SK-N-SH (cell line): ENCODE results near the gene EXOC5. TPM values are rescaled to one million over a fixed set of nuclear protein-coding genes. Genes with fewer than 3 reads are reported as not detected.

Source experiments
- CTCF ChIA-PET: fragments of 300-600, 350-600 bp; formaldehyde crosslinking; extraction: SDS; loops from one replicate; lab custom pipeline; 2021; lab: Yijun Ruan, JAX
- POLR2A ChIA-PET: fragments of 350-600 bp; sonication (Branson Sonifier 250); formaldehyde crosslinking; extraction: SDS; loops from one replicate; lab custom pipeline; 2020; ENCODE audit warnings: antibody characterized with exemption, inconsistent platforms; lab: Yijun Ruan, JAX
- DNase-seq: peaks from one replicate; pipeline ENCODE4 v3.0.0; 2012
- H2AFZ ChIP-seq: fragments of 200-600 bp; sonication (generic); 2 replicates; pipeline ENCODE4 v1.8.1; 2016; ENCODE audit warnings: antibody characterized with exemption, mild to moderate bottlenecking, low read depth
- H3F3A ChIP-seq: fragments of 200-600 bp; sonication (generic); replicated peaks from 2 replicates; pipeline ENCODE3; 2016; ENCODE audit warnings: antibody characterized with exemption, mild to moderate bottlenecking; ENCODE audit not compliant: insufficient read depth
- H3K27ac ChIP-seq, 2 experiments: fragments of 200-500 bp in 1 of 2; fragments of 200-600 bp in 1 of 2; sonication (Bioruptor generic) in 1 of 2; sonication (generic), shearing (Covaris generic) in 1 of 2; 2 replicates each; pipeline versions ENCODE4 v1.5.1 to v1.6.1; 2014 to 2016; ENCODE audit warnings: low read depth in 2 of 2, inconsistent platforms in 1 of 2, low read length in 1 of 2, mild to moderate bottlenecking in 1 of 2, mixed read lengths in 1 of 2
- H3K27me3 ChIP-seq: fragments of 200-600 bp; sonication (generic), shearing (Covaris generic); 2 replicates; pipeline ENCODE4 v1.6.1; 2016; ENCODE audit warnings: mixed run types; ENCODE audit not compliant: insufficient read depth
- H3K36me3 ChIP-seq, 2 experiments: fragments of 200-500 bp in 1 of 2; fragments of 200-600 bp in 1 of 2; sonication (Bioruptor generic) in 1 of 2; sonication (generic) in 1 of 2; replicated peaks in 1 of 2; 2 replicates each; pipeline versions ENCODE3 to v1.5.1; 2014 to 2016; ENCODE audit warnings: low read length in 1 of 2, mild to moderate bottlenecking in 1 of 2; ENCODE audit not compliant: insufficient read depth in 2 of 2, control insufficient read depth in 1 of 2
- H3K4me1 ChIP-seq, 2 experiments: fragments of 200-500 bp in 1 of 2; fragments of 200-600 bp in 1 of 2; sonication (Bioruptor generic) in 1 of 2; sonication (generic), shearing (Covaris generic) in 1 of 2; 2 replicates each; pipeline versions ENCODE4 v1.5.1 to v1.6.1; 2014 to 2016; ENCODE audit warnings: low read depth in 1 of 2, low read length in 1 of 2, mixed run types in 1 of 2; ENCODE audit not compliant: insufficient read depth in 2 of 2, control insufficient read depth in 1 of 2
- H3K4me2 ChIP-seq: fragments of 200-600 bp; sonication (generic), shearing (Covaris generic); 2 replicates; pipeline ENCODE4 v1.6.1; 2017; ENCODE audit warnings: mixed run types
- H3K4me3 ChIP-seq, 2 experiments: fragments of 200-500 bp in 1 of 2; fragments of 200-600 bp in 1 of 2; sonication (Bioruptor generic) in 1 of 2; sonication (generic), shearing (Covaris generic) in 1 of 2; 2 replicates each; pipeline versions ENCODE4 v1.5.1 to v1.8.1; 2014 to 2016; ENCODE audit warnings: low read depth in 2 of 2, inconsistent platforms in 1 of 2, low read length in 1 of 2, mild to moderate bottlenecking in 1 of 2, mixed read lengths in 1 of 2, moderate library complexity in 1 of 2
- H3K79me2 ChIP-seq: fragments of 200-600 bp; sonication (generic); 2 replicates; pipeline ENCODE4 v1.8.1; 2017; ENCODE audit warnings: mild to moderate bottlenecking; ENCODE audit not compliant: insufficient read depth
- H3K9ac ChIP-seq: fragments of 200-600 bp; sonication (generic); 2 replicates; pipeline ENCODE4 v1.6.1; 2017; ENCODE audit warnings: mixed run types
- H3K9me2 ChIP-seq: fragments of 200-600 bp; sonication (generic); 2 replicates; pipeline ENCODE4 v1.6.1; 2017; ENCODE audit warnings: mixed run types
- H3K9me3 ChIP-seq: fragments of 200-600 bp; sonication (generic); 2 replicates; pipeline ENCODE4 v1.6.1; 2017; ENCODE audit warnings: mixed run types, mild to moderate bottlenecking, moderate library complexity
- H4K20me1 ChIP-seq: fragments of 200-600 bp; sonication (generic); 2 replicates; pipeline ENCODE4 v1.6.1; 2017; ENCODE audit warnings: mild to moderate bottlenecking, mixed run types; ENCODE audit not compliant: insufficient read depth
- CHD2 ChIP-seq: fragments of 150-350 bp; IDR thresholded peaks from 2 replicates; pipeline ENCODE4 v1.6.1; 2018; ENCODE audit warnings: low read length; ENCODE audit not compliant: partially characterized antibody
- FOSL2 ChIP-seq: IDR thresholded peaks from 2 replicates; pipeline ENCODE4 v1.4.0; 2012; ENCODE audit warnings: low read depth, mild to moderate bottlenecking, moderate library complexity, borderline replicate concordance
- FOXJ3 ChIP-seq: sonication (generic); formaldehyde crosslinking; IDR thresholded peaks from 2 replicates; pipeline ENCODE4 v1.5.1; 2020; ENCODE audit warnings: mild to moderate bottlenecking, missing genetic modification reagents
- FOXM1 ChIP-seq: IDR thresholded peaks from 2 replicates; pipeline ENCODE4 v1.4.0; 2012; ENCODE audit warnings: low read depth, mild to moderate bottlenecking
- NFIC ChIP-seq: IDR thresholded peaks from 2 replicates; pipeline ENCODE4 v1.4.0; 2012; ENCODE audit warnings: borderline replicate concordance
- NRF1 ChIP-seq: IDR thresholded peaks from 2 replicates; pipeline ENCODE4 v1.6.1; 2012; ENCODE audit warnings: low read depth, mild to moderate bottlenecking, low read length
- RFX5 ChIP-seq: IDR thresholded peaks from 2 replicates; pipeline ENCODE4 v1.6.1; 2012; ENCODE audit warnings: mild to moderate bottlenecking, improper control_type of control experiment, low read length
- RXRA ChIP-seq: IDR thresholded peaks from 2 replicates; pipeline ENCODE4 v1.4.0; 2012; ENCODE audit warnings: low read depth, mild to moderate bottlenecking, borderline replicate concordance
- SMC3 ChIP-seq: IDR thresholded peaks from 2 replicates; pipeline ENCODE4 v1.6.1; 2012; ENCODE audit warnings: low read depth, low read length, improper control_type of control experiment
- TAF1 ChIP-seq: IDR thresholded peaks from 2 replicates; pipeline ENCODE4 v1.6.1; 2012; ENCODE audit warnings: low read depth, mild to moderate bottlenecking, low read length, moderate library complexity, borderline replicate concordance
- YY1 ChIP-seq: IDR thresholded peaks from 2 replicates; pipeline ENCODE4 v1.4.0; 2012; ENCODE audit warnings: low read depth, mild to moderate bottlenecking
- WGBS: methylation state at CpG from one replicate; pipeline ENCODE4 v1.1.6; 2017; ENCODE audit warnings: low lambda C conversion rate; 5-methylcytosine and 5-hydroxymethylcytosine counted together
- polyA plus RNA-seq, 3 experiments: library from polyadenylated mRNA; depleted of rRNA; stranded (reverse); fragments of >200 nt; gene quantifications; 2 replicates each; pipeline ENCODE4 v1.2.3, GENCODE V29; 2012
- TF ChIP-seq, protein P1 (sequence below): IDR thresholded peaks from 2 replicates; pipeline ENCODE4; 2012
- TF ChIP-seq, protein P2 (sequence below): fragments of 150-350 bp; IDR thresholded peaks from 2 replicates; pipeline ENCODE4 v1.6.1; 2017; ENCODE audit warnings: antibody characterized with exemption, low read length, low read depth, borderline replicate concordance

The EXOC5 gene
- polyA plus RNA-seq, 1 of the 3 experiments (the other 2 are of a cell fraction), result 10.5 TPM

DNA sequence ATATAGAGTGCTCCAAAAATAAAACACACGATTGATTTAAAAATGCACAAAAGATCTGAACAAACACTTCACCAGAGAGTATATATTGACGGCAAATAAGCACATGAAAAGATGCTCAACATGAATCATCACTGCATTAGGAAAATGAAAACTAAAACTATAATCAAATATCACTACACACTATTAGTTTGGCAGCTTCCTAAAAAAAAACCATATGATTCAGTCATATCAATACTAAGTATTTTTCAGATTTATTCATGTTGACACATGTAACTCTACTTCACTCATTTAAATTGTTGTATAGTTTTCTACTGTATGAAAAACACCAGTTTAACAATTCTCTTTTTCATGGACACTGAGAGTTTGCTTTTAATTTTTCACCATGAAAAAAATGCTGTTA lies 41.6 kb downstream of the EXOC5 start:
- H3K27me3 ChIP-seq, result no peaks in the 10 kb centered on the region
- H3K27ac ChIP-seq, result no peak overlapping the region
- H3K4me2 ChIP-seq, result no peak overlapping the region
- peaks cover 5% of the 10 kb centered on the region; the same call in 1 of the 2 replicates for H3K79me2 ChIP-seq
- 0 out of 4 replicates have a peak, but pooled peaks cover 0 to 9% of the 10 kb centered on the region in 2 experiments for H3K4me1 ChIP-seq
- ChIA-PET POLR2A (no interaction called here), CTCF (interaction anchor here (0.6 to 0.7 kb wide), 2 partner anchors 24 to 515 kb away, joined by 3 read pairs; no protein-coding TSS in a partner anchor)
- TF ChIP-seq YY1, result no peak
- TF ChIP-seq, protein P1, sequence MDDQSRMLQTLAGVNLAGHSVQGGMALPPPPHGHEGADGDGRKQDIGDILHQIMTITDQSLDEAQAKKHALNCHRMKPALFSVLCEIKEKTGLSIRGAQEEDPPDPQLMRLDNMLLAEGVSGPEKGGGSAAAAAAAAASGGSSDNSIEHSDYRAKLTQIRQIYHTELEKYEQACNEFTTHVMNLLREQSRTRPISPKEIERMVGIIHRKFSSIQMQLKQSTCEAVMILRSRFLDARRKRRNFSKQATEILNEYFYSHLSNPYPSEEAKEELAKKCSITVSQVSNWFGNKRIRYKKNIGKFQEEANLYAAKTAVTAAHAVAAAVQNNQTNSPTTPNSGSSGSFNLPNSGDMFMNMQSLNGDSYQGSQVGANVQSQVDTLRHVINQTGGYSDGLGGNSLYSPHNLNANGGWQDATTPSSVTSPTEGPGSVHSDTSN, result no peak
- no peak for TF ChIP-seq FOXM1
- TF ChIP-seq RXRA, result no peak
- no peaks in the 10 kb centered on the region for H3K9me2 ChIP-seq
- no peaks in the 10 kb centered on the region; the same call in 1 of the 2 replicates for H4K20me1 ChIP-seq
- no peak for DNase-seq
- H3K36me3 ChIP-seq, result peaks cover 37 to 67% of the 10 kb centered on the region in 2 experiments
- H2AFZ ChIP-seq, result no peak overlapping the region
- H3K9ac ChIP-seq, result no peak overlapping the region
- H3K4me3 ChIP-seq, result no peak overlapping the region
- H3F3A ChIP-seq, result peaks cover 6% of the 10 kb centered on the region
- H3K9me3 ChIP-seq, result no peaks in the 10 kb centered on the region
- WGBS, result 95% methylated on average over 2 of the region's 2 CpGs

DNA sequence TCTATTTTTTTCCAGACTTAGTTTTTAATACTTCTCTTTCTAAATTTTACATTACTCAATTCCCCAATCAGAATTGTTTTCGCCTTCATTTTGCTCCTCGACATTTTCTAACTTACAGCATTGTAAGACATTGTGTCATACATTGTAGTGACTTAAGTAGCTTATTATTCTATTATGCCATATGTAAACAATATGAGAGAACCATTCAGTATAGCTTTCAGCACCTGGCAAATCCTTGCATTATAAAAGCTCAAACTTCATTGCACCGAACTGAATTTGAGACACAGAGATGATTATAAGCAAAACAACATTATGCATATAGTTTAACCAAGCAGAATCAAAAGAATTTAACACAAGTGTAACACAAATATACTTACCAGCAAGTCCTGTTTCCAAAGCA lies 46.8 kb downstream of the EXOC5 start:
- CTCF ChIA-PET, result no interaction called here
- peaks cover 45 to 55% of the 10 kb centered on the region in 2 experiments for H3K36me3 ChIP-seq
- WGBS, result 98% methylated on average over 3 of the region's 3 CpGs
- TF ChIP-seq FOXJ3 (CRISPR knock-in tag) (no peak), RFX5 (no peak), YY1 (no peak), RXRA (no peak), SMC3 (no peak), NFIC (no peak), FOSL2 (no peak), NRF1 (no peak), CHD2 (no peak), TAF1 (no peak), FOXM1 (no peak)
- TF ChIP-seq, protein P1, result no peak
- TF ChIP-seq, protein P2, sequence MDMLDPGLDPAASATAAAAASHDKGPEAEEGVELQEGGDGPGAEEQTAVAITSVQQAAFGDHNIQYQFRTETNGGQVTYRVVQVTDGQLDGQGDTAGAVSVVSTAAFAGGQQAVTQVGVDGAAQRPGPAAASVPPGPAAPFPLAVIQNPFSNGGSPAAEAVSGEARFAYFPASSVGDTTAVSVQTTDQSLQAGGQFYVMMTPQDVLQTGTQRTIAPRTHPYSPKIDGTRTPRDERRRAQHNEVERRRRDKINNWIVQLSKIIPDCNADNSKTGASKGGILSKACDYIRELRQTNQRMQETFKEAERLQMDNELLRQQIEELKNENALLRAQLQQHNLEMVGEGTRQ, result no peak
- no peak for DNase-seq
- POLR2A ChIA-PET, result no interaction called here
- no peaks in the 10 kb centered on the region for H3F3A ChIP-seq
- no peak overlapping the region for H3K9ac ChIP-seq
- H3K9me2 ChIP-seq, result no peaks in the 10 kb centered on the region
- H3K27ac ChIP-seq, result no peak overlapping the region
- no peak overlapping the region for H2AFZ ChIP-seq
- H3K4me1 ChIP-seq, result 0 out of 4 replicates have a peak, but pooled peaks cover 0 to 9% of the 10 kb centered on the region in 2 experiments
- H3K27me3 ChIP-seq, result no peaks in the 10 kb centered on the region
- no peak overlapping the region for H3K4me3 ChIP-seq
- no peak overlapping the region for H3K4me2 ChIP-seq
- no peaks in the 10 kb centered on the region; the same call in 1 of the 2 replicates for H4K20me1 ChIP-seq
- H3K79me2 ChIP-seq, result no peaks in the 10 kb centered on the region; the same call in 1 of the 2 replicates
- H3K9me3 ChIP-seq, result no peaks in the 10 kb centered on the region
